Esophagus squamous epithelium (tissue), 4 donors: ENCODE measurements around the gene ATRNL1.

ENCODE experiments used
- POLR2A ChIP-seq, 4 donors: fragments of 450-650 bp; IDR thresholded peaks; one replicate each; pipeline ENCODE4 v1.6.1; 2017; ENCODE audit warnings: antibody characterized with exemption in 4 of 4, mild to moderate bottlenecking in 4 of 4, moderate library complexity in 3 of 4
- TF ChIP-seq, protein P1 (sequence below), 6 experiments: fragments of 450-650 bp in 4 of 6; fragments of 200-600 bp in 2 of 6; sonication (generic) in 2 of 6; IDR thresholded peaks; one replicate each; pipeline ENCODE4 v1.5.1; 2016 to 2019; ENCODE audit warnings: antibody characterized with exemption in 6 of 6, mild to moderate bottlenecking in 4 of 6, moderate library complexity in 4 of 6

DNA sequence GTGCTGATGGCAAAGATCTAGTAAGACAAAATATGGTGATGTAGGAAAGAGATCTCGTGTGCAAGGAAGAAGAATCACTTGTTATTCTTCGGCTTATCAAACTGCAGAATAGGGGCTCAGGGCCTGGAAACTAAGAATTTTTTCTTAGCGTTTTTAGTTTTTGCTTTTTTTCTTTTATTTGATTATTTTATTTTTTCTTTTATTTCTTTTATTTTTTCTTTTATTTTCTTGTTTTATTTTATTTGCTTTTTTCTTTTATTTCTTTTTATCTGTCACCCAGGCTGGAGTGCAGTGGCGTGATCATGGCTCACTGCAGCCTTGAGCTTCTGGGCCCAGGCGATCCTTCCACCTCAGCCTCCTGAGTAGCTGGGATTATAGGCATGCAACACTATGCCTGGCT, 70.0 kb downstream of the ATRNL1 start:
- no peak for TF ChIP-seq POLR2A (IDR thresholded peaks at IDR 0.05)
- TF ChIP-seq, protein P1, sequence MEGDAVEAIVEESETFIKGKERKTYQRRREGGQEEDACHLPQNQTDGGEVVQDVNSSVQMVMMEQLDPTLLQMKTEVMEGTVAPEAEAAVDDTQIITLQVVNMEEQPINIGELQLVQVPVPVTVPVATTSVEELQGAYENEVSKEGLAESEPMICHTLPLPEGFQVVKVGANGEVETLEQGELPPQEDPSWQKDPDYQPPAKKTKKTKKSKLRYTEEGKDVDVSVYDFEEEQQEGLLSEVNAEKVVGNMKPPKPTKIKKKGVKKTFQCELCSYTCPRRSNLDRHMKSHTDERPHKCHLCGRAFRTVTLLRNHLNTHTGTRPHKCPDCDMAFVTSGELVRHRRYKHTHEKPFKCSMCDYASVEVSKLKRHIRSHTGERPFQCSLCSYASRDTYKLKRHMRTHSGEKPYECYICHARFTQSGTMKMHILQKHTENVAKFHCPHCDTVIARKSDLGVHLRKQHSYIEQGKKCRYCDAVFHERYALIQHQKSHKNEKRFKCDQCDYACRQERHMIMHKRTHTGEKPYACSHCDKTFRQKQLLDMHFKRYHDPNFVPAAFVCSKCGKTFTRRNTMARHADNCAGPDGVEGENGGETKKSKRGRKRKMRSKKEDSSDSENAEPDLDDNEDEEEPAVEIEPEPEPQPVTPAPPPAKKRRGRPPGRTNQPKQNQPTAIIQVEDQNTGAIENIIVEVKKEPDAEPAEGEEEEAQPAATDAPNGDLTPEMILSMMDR (IDR thresholded peaks at IDR 0.05) = no peak
